Heart left ventricle (tissue), 16 donors: ENCODE data around the gene L3MBTL1. TPM values are rescaled to one million over a fixed set of nuclear protein-coding genes. Genes with fewer than 3 reads are reported as not detected.

ENCODE experiments used
- ATAC-seq, 4 donors: fragments of 200-7000 bp; cut with Tn5 transposase; one replicate each; pipeline ENCODE4 v1.9.1; 2020 to 2022; ENCODE audit warnings: moderate library complexity in 4 of 4, mild to moderate bottlenecking in 3 of 4, moderate number of reproducible peaks in 1 of 4
- DNase-seq, 5 donors: peaks; one replicate each; pipeline ENCODE4 v3.0.0-alpha.2; 2020
- H3K27ac ChIP-seq, 12 donors: fragments of 200-600 bp; sonication (generic) in 4 of 12; one replicate each; pipeline versions ENCODE4 v1.5.0 to v1.8.0; 2016 to 2022; ENCODE audit warnings: mild to moderate bottlenecking in 2 of 12
- H3K27me3 ChIP-seq, 9 donors: fragments of 200-600 bp; sonication (generic) in 2 of 9; one replicate each; pipeline versions ENCODE4 v1.5.1 to v1.8.0; 2016 to 2022; ENCODE audit warnings: mild to moderate bottlenecking in 3 of 9
- H3K36me3 ChIP-seq, 9 donors: fragments of 200-600 bp; sonication (generic) in 2 of 9; one replicate each; pipeline versions ENCODE4 v1.5.0 to v1.8.0; 2018 to 2022; ENCODE audit warnings: mild to moderate bottlenecking in 2 of 9
- H3K4me1 ChIP-seq, 12 donors: fragments of 200-600 bp; sonication (generic) in 4 of 12; one replicate each; pipeline versions ENCODE4 v1.5.0 to v1.8.0; 2016 to 2022; ENCODE audit warnings: mild to moderate bottlenecking in 3 of 12
- H3K4me3 ChIP-seq, 12 donors: fragments of 200-600 bp; sonication (generic) in 4 of 12; one replicate each; pipeline versions ENCODE4 v1.5.0 to v1.8.0; 2017 to 2022; ENCODE audit warnings: mild to moderate bottlenecking in 9 of 12, moderate library complexity in 4 of 12
- H3K9me3 ChIP-seq, 12 donors: fragments of 200-600 bp; sonication (generic) in 4 of 12; one replicate each; pipeline versions ENCODE4 v1.5.0 to v1.8.0; 2016 to 2022; ENCODE audit warnings: mild to moderate bottlenecking in 1 of 12
- POLR2A ChIP-seq, 2 donors: fragments of 450-650 bp; IDR thresholded peaks; one replicate each; pipeline ENCODE4 v1.6.1; 2017; ENCODE audit warnings: antibody characterized with exemption in 2 of 2, mild to moderate bottlenecking in 2 of 2, moderate library complexity in 2 of 2
- WGBS, 4 donors: extraction: QIAGEN DNeasy Blood & Tissue Kit in 2 of 4; methylation state at CpG; one replicate each; pipeline versions ENCODE4 v1.1.5 to v1.1.7; 2013 to 2018; 5-methylcytosine and 5-hydroxymethylcytosine counted together
- intact Hi-C, 10 donors: fragments of 100-400 bp; cut with DNase I; formaldehyde crosslinking; loops; one replicate each; pipeline versions ENCODE4 v1.11.1 to v1.14.2; 2022
- long read RNA-seq, 3 donors: library from polyadenylated mRNA; unstranded; transcript quantifications; one replicate each; pipeline ENCODE4 v2.0.0, GENCODE V29; 2020 to 2021
- polyA plus RNA-seq, 2 donors: library from polyadenylated mRNA; stranded (reverse); fragments of 200-250 nt; gene quantifications; one replicate each; pipeline ENCODE4 v1.2.3, GENCODE V29; 2013
- total RNA-seq, 9 donors: library from RNA; depleted of rRNA in 2 of 9; stranded (reverse); fragments of >200 nt in 2 of 9; fragmentation: NEBNext Ultra II Directional in 3 of 9; extraction: Animal tissue kit (Norgen Biotek cat#: 25700) in 3 of 9; gene quantifications; one replicate each; pipeline versions ENCODE4 v1.1.0 to v1.2.4, GENCODE V29; 2016 to 2023
- TF ChIP-seq, protein P1 (sequence below), 12 donors: fragments of 200-600 bp; sonication (generic) in 4 of 12; IDR thresholded peaks; one replicate each; pipeline versions ENCODE4 v1.5.0 to v1.8.0; 2018 to 2022; ENCODE audit warnings: antibody characterized with exemption in 12 of 12, mild to moderate bottlenecking in 5 of 12
- donor health status: ischemic (EF 13 %, LVEDD 7.1; RV severe dilation, severe dysfunction).
- donor health status: healthy with polysubstance abuse.
- donor health status: DM: no; HTN: yes; CAD: no.
- donor health status: DM: no; HTN: no; CAD: no.
- donor health status: ischemic (EF 25% LVEDD 6.9; RV normal size, moderate dysfunction).
- donor health status: ischemic (EF 25% LVEDD 5.7; RV mildly dilated, moderate dysfunction).
- donor health status: healthy.
- donor health status: DM: yes; HTN: yes; CAD: no.
- donor health status: ischemic (EF 35%, LVEDD 5.7; RV mildly dilated, moderate dysfunction).
- donor health status: nonischemic (EF 11% LVEDD 7.7; RV severe dilation, severe dysfunction).
- donor health status: DM: yes; HTN: yes; CAD: no.
- donor health status: PGD.
- donor health status: ischemic (EF 29% LVEDD 5.4; RV normal size, mild dysfunction).
- donor health status: nonischemic (EF 23%, LVEDD 6.1; RV moderate dilation, normal function).

L3MBTL1 gene
- total RNA-seq (1 to 10 TPM; 2.4 to 6.9 (median 3.8) TPM), polyA plus RNA-seq (1 to 10 TPM; 1.3 to 5.1 TPM)
- long read RNA-seq, donor 1, partial matches to known transcripts, result 0 of 1 reads
- long read RNA-seq, donor 1, other reads (novel, unspliced or antisense), result 1 of 1 reads
- long read RNA-seq, donor 2, partial matches to known transcripts, result 1 of 3 reads
- long read RNA-seq, donor 2, other reads (novel, unspliced or antisense), result 2 of 3 reads
- long read RNA-seq, donor 3, partial matches to known transcripts, result 2 of 5 reads
- long read RNA-seq, donor 3, other reads (novel, unspliced or antisense), result 2 of 5 reads

DNA sequence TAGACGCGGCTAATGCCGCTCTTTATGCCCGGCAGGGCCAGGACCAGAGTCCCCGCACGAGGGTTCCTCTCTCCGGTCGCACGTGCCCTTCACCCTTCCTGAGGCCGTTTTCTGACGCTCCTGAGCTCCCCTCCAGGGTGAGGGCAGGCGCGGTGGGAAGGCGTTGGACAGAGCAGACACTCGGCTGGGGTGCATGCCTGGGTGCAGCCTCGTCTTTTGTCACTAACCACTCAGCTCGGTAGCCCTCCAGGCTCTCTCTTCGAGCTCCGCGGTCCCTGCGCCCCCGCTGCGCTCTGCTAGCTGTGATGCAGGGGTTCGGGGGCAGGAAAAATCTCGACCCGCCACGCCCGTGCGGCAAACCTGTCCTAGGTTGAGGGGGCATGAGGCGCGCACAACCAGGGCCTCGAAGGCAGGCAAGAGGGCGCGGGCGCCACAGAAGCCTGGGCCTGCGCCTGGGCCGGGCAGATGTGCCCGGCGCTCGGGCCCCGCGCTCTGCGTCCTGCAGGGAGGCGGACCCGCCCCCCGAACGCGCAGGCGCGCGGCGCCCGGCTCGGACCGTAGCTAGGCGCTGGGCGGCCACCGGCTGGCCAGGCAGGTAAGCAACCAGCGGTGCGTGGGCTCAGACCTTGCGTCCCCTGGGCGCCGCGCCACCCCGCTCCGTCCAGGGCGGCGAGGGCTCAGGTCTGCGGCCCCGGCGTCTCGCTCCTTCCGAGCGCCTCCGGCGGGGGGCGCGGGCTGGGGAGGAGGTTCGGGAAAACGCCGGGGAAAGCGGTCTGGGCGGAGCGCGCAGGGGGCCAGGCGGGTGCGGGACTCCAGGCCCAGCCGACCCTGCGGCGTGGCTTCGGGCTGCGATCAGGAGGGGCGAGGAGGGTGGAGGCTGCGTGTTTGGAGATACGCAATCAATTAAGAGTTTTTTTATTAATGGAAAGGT is at the start of gene L3MBTL1:
Gene L3MBTL1, plus strand, starts transcription at position 548 of the 931 bp plus-strand sequence. CDS start 5,807 bp downstream, outside the sequence.
- peak within 1 kb of the TSS; percentile 41 to 91 (median 66) for H3K4me3 ChIP-seq
- DNase-seq (peak; percentile 17 to 77 (median 52)), ATAC-seq (peak in 3 of 4 donors; percentile 73 to 92 (median 88))
- peaks cover 0 to 15% (median 5%) of the 10 kb centered on the region in 12 donors for H3K4me1 ChIP-seq
- intact Hi-C loops, result no loop called here
- no peaks in the 10 kb centered on the region for H3K36me3 ChIP-seq
- H3K27ac ChIP-seq, result no peak within 1 kb of the TSS
- WGBS, 4 donors, result 4 to 9% (median 5%) methylated on average over 53 to 95 of the region's 95 CpGs
- peaks cover 0 to 24% (median 5%) of the 10 kb centered on the region in 9 donors for H3K27me3 ChIP-seq
- TF ChIP-seq, protein P1, sequence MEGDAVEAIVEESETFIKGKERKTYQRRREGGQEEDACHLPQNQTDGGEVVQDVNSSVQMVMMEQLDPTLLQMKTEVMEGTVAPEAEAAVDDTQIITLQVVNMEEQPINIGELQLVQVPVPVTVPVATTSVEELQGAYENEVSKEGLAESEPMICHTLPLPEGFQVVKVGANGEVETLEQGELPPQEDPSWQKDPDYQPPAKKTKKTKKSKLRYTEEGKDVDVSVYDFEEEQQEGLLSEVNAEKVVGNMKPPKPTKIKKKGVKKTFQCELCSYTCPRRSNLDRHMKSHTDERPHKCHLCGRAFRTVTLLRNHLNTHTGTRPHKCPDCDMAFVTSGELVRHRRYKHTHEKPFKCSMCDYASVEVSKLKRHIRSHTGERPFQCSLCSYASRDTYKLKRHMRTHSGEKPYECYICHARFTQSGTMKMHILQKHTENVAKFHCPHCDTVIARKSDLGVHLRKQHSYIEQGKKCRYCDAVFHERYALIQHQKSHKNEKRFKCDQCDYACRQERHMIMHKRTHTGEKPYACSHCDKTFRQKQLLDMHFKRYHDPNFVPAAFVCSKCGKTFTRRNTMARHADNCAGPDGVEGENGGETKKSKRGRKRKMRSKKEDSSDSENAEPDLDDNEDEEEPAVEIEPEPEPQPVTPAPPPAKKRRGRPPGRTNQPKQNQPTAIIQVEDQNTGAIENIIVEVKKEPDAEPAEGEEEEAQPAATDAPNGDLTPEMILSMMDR (IDR thresholded peaks at IDR 0.05), result peak in 1 of 12 donors; percentile 13
- TF ChIP-seq POLR2A (IDR thresholded peaks at IDR 0.05), result no peak
- no peaks in the 10 kb centered on the region for H3K9me3 ChIP-seq

DNA sequence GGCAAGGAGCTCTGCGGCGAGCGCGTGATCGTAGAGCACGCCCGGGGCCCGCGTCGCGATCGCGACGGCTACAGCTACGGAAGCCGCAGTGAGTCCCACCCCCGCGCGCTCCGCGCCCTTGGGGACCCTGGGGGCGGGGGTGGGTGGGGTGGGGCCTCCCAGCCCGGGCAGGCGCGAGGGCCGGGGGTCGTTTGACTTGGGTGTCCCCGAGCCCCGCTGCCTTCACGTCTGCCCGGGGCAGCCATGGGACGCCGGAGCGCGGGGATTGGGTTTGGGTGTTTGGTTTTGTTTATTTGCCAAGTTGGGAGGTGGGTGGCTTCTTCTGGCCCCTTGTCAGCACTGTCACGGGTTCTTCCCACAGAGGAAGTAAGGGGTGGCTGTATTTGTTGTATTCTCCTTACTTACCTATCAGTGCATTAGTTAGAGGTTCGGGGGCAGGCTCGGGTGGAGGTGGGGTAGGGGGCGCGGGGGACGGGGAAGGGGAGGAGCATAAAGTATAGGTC is 49.0 kb upstream of the L3MBTL1 start:
- no peaks in the 10 kb centered on the region for H3K27me3 ChIP-seq
- ATAC-seq, result no peak
- peaks cover 0 to 47% (median 46%) of the 10 kb centered on the region in 9 donors for H3K36me3 ChIP-seq
- H3K4me1 ChIP-seq, result peaks cover 0 to 42% (median 24%) of the 10 kb centered on the region in 12 donors
- no peak for DNase-seq
- intact Hi-C loops, result loop anchor here in 5 of 10 donors (5.0 to 10.0 kb wide), 6 partner anchors 54 to 166 kb away; partner anchors contain the start of gene IFT52 (in 2 of the 5)
- H3K4me3 ChIP-seq, result peak overlapping the region; percentile 66 to 96 (median 89)
- H3K9me3 ChIP-seq, result no peaks in the 10 kb centered on the region
- no peak for TF ChIP-seq POLR2A (IDR thresholded peaks at IDR 0.05)
- TF ChIP-seq, protein P1 (IDR thresholded peaks at IDR 0.05), result no peak
- 0 to 1% (median 1%) methylated on average over 25 to 41 of the region's 41 CpGs for WGBS, 4 donors
- peak overlapping the region; percentile 97 to 100 (median 100) for H3K27ac ChIP-seq

DNA sequence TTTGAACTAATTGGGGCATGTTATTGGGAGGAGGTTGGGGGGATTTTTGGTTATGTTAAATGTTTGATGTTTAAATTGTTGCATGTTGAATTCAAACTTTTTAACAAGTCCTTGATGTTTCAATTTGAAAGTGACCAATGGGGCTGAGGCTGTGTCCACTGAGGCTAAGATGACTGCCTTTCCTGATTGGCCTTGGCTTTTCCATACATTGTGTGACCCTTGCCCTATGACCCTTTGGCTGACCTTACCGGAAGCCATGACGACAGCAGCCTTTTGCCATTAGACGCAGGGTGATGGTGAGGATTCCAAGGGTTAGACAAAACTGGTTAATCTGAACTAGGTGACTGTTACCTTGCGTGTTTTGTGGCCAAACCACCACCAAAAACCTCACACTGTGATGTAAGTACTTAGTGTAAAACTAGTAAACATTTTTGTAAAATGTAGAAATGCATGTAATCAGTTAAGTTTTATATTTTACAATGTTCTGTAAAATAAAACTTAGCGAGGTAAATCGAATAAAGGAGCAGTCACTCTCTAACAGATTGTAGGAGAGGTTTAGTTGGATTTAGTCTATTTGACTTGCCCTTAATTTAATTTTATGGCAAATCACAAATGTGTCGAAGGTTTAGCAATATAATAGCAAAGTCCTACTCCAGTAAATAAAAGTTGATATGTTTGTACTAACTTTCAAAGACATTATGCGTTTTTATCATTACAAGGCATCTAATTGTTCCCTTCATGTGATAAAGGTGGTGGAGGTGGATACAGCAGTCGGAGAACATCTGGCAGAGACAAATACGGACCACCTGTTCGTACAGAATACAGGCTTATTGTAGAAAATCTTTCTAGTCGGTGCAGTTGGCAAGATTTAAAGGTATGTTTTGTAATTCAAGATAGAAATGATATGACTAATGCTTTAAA is 48.2 kb upstream of the L3MBTL1 start:
- H3K27me3 ChIP-seq, result no peaks in the 10 kb centered on the region
- peaks cover 0 to 42% (median 24%) of the 10 kb centered on the region in 12 donors for H3K4me1 ChIP-seq
- H3K4me3 ChIP-seq, result peak overlapping the region; percentile 66 to 96 (median 89)
- DNase-seq (no peak), ATAC-seq (no peak)
- intact Hi-C loops, result loop anchor here in 5 of 10 donors (5.0 to 10.0 kb wide), 6 partner anchors 53 to 166 kb away; partner anchors contain the start of gene IFT52 (in 2 of the 5)
- WGBS, 4 donors, result 61 to 69% (median 64%) methylated on average over 12 of the region's 12 CpGs
- H3K27ac ChIP-seq, result peak overlapping the region in 6 of 12 donors; percentile 97 to 100 (median 100)
- TF ChIP-seq, protein P1 (IDR thresholded peaks at IDR 0.05), result no peak
- TF ChIP-seq POLR2A (IDR thresholded peaks at IDR 0.05), result no peak
- peaks cover 0 to 55% (median 54%) of the 10 kb centered on the region in 9 donors for H3K36me3 ChIP-seq
- H3K9me3 ChIP-seq, result no peaks in the 10 kb centered on the region
